ENCODE data around the gene SMCO4. TPM values are rescaled to one million over a fixed set of nuclear protein-coding genes. Genes with fewer than 3 reads are reported as not detected.

Gene SMCO4
- total RNA-seq, 1 donor from 2014 or later, result 9.6 TPM

- no peaks in the 10 kb centered on the region for H3K36me3 ChIP-seq
- H3K4me1 ChIP-seq, result peaks cover 8% of the 10 kb centered on the region
- TF ChIP-seq CTCF (IDR thresholded peaks at IDR 0.05), result no peak
- no peak for TF ChIP-seq POLR2A (IDR thresholded peaks at IDR 0.05)
- no peak for TF ChIP-seq POLR2AphosphoS5 (IDR thresholded peaks at IDR 0.05; ENCODE audit: insufficient read depth in 1 of 2, low read depth in 1 of 2)
- no peak for DNase-seq (ENCODE audit: extremely low spot score in 2 of 2)
- no peak overlapping the region for H3K4me3 ChIP-seq
- intact Hi-C loops (cut with DNase I), result no loop called here
- no peaks in the 10 kb centered on the region for H3K27me3 ChIP-seq
- no peak overlapping the region for H3K27ac ChIP-seq
- no peaks in the 10 kb centered on the region for H3K9me3 ChIP-seq
These were observed 61.5 kb downstream of the SMCO4 start for GRCh38 chr11:93481696-93482095.

GRCh38 chr11:93481279-93481678 is 61.9 kb downstream of the SMCO4 start:
- H3K4me1 ChIP-seq, result peaks cover 8% of the 10 kb centered on the region

GRCh38 chr11:93480756-93481155 is 62.4 kb downstream of the SMCO4 start:
- peaks cover 8% of the 10 kb centered on the region for H3K4me1 ChIP-seq
- DNase-seq (ENCODE audit: extremely low spot score in 2 of 2), result no peak
- no peak overlapping the region for H3K27ac ChIP-seq
- TF ChIP-seq CTCF (IDR thresholded peaks at IDR 0.05) (no peak), POLR2A (IDR thresholded peaks at IDR 0.05) (no peak), POLR2AphosphoS5 (IDR thresholded peaks at IDR 0.05; ENCODE audit: insufficient read depth in 1 of 2, low read depth in 1 of 2) (no peak)
- intact Hi-C loops (cut with DNase I), result no loop called here
- H3K9me3 ChIP-seq, result no peaks in the 10 kb centered on the region
- no peaks in the 10 kb centered on the region for H3K36me3 ChIP-seq
- H3K27me3 ChIP-seq, result no peaks in the 10 kb centered on the region
- H3K4me3 ChIP-seq, result no peak overlapping the region

More at GRCh38 chr11:93481279-93481678, 61.9 kb downstream of the SMCO4 start:
- DNase-seq (ENCODE audit: extremely low spot score in 2 of 2), result no peak
- Histone ChIP-seq H3K4me3 (no peak overlapping the region), H3K27me3 (no peaks in the 10 kb centered on the region), H3K9me3 (no peaks in the 10 kb centered on the region), H3K36me3 (no peaks in the 10 kb centered on the region), H3K27ac (no peak overlapping the region)
- TF ChIP-seq POLR2A (IDR thresholded peaks at IDR 0.05) (no peak), CTCF (IDR thresholded peaks at IDR 0.05) (no peak), POLR2AphosphoS5 (IDR thresholded peaks at IDR 0.05; ENCODE audit: insufficient read depth in 1 of 2, low read depth in 1 of 2) (no peak)
- intact Hi-C loops (cut with DNase I), result no loop called here

- no peak for TF ChIP-seq POLR2A (IDR thresholded peaks at IDR 0.05)
- TF ChIP-seq POLR2AphosphoS5 (IDR thresholded peaks at IDR 0.05; ENCODE audit: insufficient read depth in 1 of 2, low read depth in 1 of 2), result no peak
- TF ChIP-seq CTCF (IDR thresholded peaks at IDR 0.05), result no peak
- Histone ChIP-seq H3K36me3 (no peaks in the 10 kb centered on the region), H3K9me3 (no peaks in the 10 kb centered on the region), H3K27ac (no peak overlapping the region), H3K4me3 (no peak overlapping the region), H3K4me1 (peaks cover 6% of the 10 kb centered on the region), H3K27me3 (no peaks in the 10 kb centered on the region)
- intact Hi-C loops (cut with DNase I), result no loop called here
- no peak for DNase-seq (ENCODE audit: extremely low spot score in 2 of 2)
These were observed 62.9 kb downstream of the SMCO4 start for GRCh38 chr11:93480256-93480655.

GRCh38 chr11:93478841-93479240 is 64.3 kb downstream of the SMCO4 start:
- no peak overlapping the region for H3K4me3 ChIP-seq
- no peaks in the 10 kb centered on the region for H3K36me3 ChIP-seq
- no peak overlapping the region for H3K27ac ChIP-seq
- intact Hi-C loops (cut with DNase I), result no loop called here
- no peaks in the 10 kb centered on the region for H3K4me1 ChIP-seq
- DNase-seq (ENCODE audit: extremely low spot score in 2 of 2), result no peak
- no peaks in the 10 kb centered on the region for H3K27me3 ChIP-seq
- TF ChIP-seq CTCF (IDR thresholded peaks at IDR 0.05) (no peak), POLR2A (IDR thresholded peaks at IDR 0.05) (no peak), POLR2AphosphoS5 (IDR thresholded peaks at IDR 0.05; ENCODE audit: insufficient read depth in 1 of 2, low read depth in 1 of 2) (no peak)
- H3K9me3 ChIP-seq, result no peaks in the 10 kb centered on the region
